KMS-11 (cell line): ENCODE results near the gene SLC38A5.

Experiments
- H2AFZ ChIP-seq: fragments of 200-600 bp; sonication (generic); 2 replicates; pipeline ENCODE4 v1.6.1; 2016; ENCODE audit warnings: antibody characterized with exemption, mixed run types, low read depth
- H3K27ac ChIP-seq: fragments of 200-600 bp; sonication (generic); 2 replicates; pipeline ENCODE4 v1.6.1; 2016; ENCODE audit warnings: mild to moderate bottlenecking, mixed run types
- H3K27me3 ChIP-seq: fragments of 200-600 bp; sonication (generic); 2 replicates; pipeline ENCODE4 v1.6.1; 2017; ENCODE audit warnings: mild to moderate bottlenecking, low read depth, mixed run types, moderate library complexity; ENCODE audit not compliant: insufficient read depth
- H3K36me3 ChIP-seq: fragments of 200-600 bp; sonication (generic); 2 replicates; pipeline ENCODE4 v1.6.1; 2017; ENCODE audit warnings: mild to moderate bottlenecking, mixed run types; ENCODE audit not compliant: insufficient read depth
- H3K4me1 ChIP-seq: fragments of 200-600 bp; sonication (generic); 2 replicates; pipeline ENCODE4 v1.6.1; 2016; ENCODE audit warnings: mild to moderate bottlenecking, low read depth, mixed run types; ENCODE audit not compliant: poor library complexity, severe bottlenecking
- H3K4me2 ChIP-seq: fragments of 200-600 bp; sonication (generic); 2 replicates; pipeline ENCODE4 v1.7.0; 2016; ENCODE audit warnings: mild to moderate bottlenecking, mixed run types
- H3K4me3 ChIP-seq: fragments of 200-600 bp; sonication (generic); IDR thresholded peaks from 2 replicates; pipeline ENCODE4 v1.6.1; 2017; ENCODE audit warnings: low read depth, low read length, mixed read lengths; ENCODE audit not compliant: insufficient read depth
- H3K79me2 ChIP-seq: fragments of 200-600 bp; sonication (generic); 2 replicates; pipeline ENCODE4 v1.6.1; 2016; ENCODE audit warnings: low read depth, mixed run types; ENCODE audit not compliant: insufficient read depth
- H3K9ac ChIP-seq: fragments of 200-600 bp; sonication (generic); 2 replicates; pipeline ENCODE4 v1.6.1; 2016; ENCODE audit warnings: mild to moderate bottlenecking, mixed run types
- H4K20me1 ChIP-seq: fragments of 200-600 bp; sonication (generic); 2 replicates; pipeline ENCODE4 v1.6.1; 2016; ENCODE audit warnings: mild to moderate bottlenecking, mixed run types; ENCODE audit not compliant: insufficient read depth
- TF ChIP-seq, protein P1 (sequence below): fragments of 200-600 bp; sonication (generic); conservative IDR thresholded peaks from 2 replicates; pipeline ENCODE4 v1.6.1; 2017; ENCODE audit warnings: low read depth, mild to moderate bottlenecking, antibody characterized with exemption, low read length, moderate library complexity, mixed read lengths

The SLC38A5 gene

DNA sequence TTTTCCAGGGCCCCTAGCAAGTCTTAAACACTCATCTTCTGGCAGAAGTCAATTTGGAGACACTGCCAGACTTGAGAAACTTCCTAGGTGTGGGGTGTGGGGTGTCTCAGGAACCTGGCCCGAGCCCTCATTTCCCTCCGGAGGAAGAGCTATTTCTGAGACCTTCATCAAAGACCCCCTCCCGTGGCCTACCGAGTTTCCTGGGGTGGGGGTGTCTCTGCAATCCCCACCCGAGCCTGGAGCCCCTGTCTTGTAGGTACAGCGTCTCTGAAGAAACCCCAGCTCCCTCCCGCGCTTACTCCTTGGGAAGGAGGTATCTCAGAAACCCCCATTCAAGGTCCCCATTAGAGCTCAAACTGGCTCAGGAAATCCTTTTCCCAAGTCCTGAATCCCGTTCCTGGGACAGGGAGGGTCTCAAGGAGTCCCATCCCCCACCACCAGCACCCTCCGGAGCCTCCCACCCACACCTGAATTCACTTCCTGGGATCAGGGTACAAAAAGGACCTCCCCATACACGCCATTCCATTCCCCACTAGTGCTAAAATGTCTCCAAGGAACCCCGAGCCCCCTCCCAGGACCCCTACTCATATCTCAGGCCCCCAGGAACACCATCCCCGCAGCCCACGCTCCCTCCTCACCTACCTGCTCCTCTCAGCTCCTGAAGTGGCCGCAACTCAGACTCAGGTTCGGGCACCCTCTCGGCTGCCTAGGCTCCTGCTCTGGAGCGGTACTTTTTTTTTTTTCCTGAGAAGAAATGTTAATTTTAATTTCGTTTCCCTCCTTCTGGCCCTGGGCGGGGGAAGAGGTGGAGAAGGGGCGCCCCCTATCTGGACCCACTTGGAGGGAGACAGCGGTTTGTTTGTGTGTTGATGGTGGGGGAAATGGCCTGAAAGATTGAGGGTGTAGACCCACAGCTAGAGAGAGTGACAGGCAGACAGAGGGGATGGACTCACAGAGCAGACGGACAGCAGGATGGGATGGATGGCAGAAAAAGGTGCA is 1.1 kb downstream of the SLC38A5 start:
- H3K4me3 ChIP-seq: no peak overlapping the region
- H3K27ac ChIP-seq: peak overlapping the region; percentile 83
- H3K4me2 ChIP-seq: peak overlapping the region; percentile 78
- H3K79me2 ChIP-seq: peaks cover 47% of the 10 kb centered on the region
- TF ChIP-seq, protein P1, sequence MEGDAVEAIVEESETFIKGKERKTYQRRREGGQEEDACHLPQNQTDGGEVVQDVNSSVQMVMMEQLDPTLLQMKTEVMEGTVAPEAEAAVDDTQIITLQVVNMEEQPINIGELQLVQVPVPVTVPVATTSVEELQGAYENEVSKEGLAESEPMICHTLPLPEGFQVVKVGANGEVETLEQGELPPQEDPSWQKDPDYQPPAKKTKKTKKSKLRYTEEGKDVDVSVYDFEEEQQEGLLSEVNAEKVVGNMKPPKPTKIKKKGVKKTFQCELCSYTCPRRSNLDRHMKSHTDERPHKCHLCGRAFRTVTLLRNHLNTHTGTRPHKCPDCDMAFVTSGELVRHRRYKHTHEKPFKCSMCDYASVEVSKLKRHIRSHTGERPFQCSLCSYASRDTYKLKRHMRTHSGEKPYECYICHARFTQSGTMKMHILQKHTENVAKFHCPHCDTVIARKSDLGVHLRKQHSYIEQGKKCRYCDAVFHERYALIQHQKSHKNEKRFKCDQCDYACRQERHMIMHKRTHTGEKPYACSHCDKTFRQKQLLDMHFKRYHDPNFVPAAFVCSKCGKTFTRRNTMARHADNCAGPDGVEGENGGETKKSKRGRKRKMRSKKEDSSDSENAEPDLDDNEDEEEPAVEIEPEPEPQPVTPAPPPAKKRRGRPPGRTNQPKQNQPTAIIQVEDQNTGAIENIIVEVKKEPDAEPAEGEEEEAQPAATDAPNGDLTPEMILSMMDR: peak; percentile 52
- H3K27me3 ChIP-seq: no peaks in the 10 kb centered on the region
- H3K4me1 ChIP-seq: peaks cover 18% of the 10 kb centered on the region
- H4K20me1 ChIP-seq: no peaks in the 10 kb centered on the region
- peak overlapping the region; percentile 74 for H2AFZ ChIP-seq
- H3K9ac ChIP-seq: peak overlapping the region; percentile 94
- no peaks in the 10 kb centered on the region for H3K36me3 ChIP-seq

DNA sequence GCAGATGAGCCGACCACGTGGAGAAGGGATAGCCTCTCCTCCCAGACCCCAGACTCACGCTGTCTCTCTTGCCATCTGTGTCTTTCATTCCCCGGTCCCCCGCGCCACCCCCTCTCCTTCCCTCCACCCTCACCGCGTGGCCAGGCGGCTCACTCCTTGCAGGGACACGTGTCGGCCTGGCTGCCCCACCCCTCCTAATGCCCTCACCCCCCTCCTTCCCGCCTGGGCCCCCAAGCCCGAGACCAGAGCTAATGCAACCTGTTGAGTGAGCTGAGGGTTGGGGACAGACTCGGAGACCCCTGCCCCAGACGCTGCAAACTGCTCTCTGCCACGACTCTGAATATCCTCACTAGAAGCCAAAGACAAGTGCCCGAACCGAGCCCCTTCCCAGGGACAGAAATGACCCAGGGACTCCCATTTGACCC is 1.8 kb downstream of the SLC38A5 start:
- Histone ChIP-seq H4K20me1 (no peaks in the 10 kb centered on the region), H3K27me3 (no peaks in the 10 kb centered on the region), H3K27ac (peak overlapping the region; percentile 83), H2AFZ (no peak overlapping the region), H3K4me1 (peaks cover 21% of the 10 kb centered on the region), H3K36me3 (no peaks in the 10 kb centered on the region), H3K4me2 (peak overlapping the region; percentile 78), H3K4me3 (no peak overlapping the region), H3K79me2 (peaks cover 49% of the 10 kb centered on the region), H3K9ac (peak overlapping the region; percentile 94)
- TF ChIP-seq, protein P1: no peak

DNA sequence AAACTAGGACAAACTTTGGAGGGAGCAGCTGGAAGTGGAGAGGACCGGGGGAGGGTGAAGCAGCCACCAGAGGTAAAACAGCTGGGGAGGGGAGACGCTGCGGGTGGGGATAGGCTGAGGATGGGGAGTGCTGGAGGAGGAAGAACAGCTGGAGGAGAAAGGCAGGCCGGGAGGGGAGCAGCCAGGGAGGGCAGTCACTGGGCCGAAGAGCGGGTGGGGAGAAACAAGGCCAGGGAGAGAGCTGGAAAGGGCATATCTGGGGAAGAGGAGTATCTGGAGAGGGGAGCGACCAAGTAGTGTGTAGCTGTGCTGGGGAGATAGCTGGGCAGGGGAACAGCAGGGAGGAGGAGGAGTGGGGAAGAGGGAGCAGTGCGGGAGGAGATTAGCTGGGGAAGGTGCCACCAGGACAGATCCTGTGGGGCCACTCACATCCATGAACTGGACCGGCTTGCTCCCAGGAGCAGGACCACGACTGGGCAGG is 2.7 kb downstream of the SLC38A5 start:
- Histone ChIP-seq H3K4me2 (peak overlapping the region; percentile 73; the same call in 1 of the 2 replicates), H4K20me1 (no peaks in the 10 kb centered on the region), H3K4me1 (peaks cover 21% of the 10 kb centered on the region), H3K4me3 (no peak overlapping the region), H3K27ac (peak overlapping the region; percentile 83), H3K36me3 (no peaks in the 10 kb centered on the region), H3K79me2 (peaks cover 49% of the 10 kb centered on the region), H3K9ac (peak overlapping the region; percentile 94), H2AFZ (no peak overlapping the region), H3K27me3 (no peaks in the 10 kb centered on the region)
- TF ChIP-seq, protein P1: no peak

DNA sequence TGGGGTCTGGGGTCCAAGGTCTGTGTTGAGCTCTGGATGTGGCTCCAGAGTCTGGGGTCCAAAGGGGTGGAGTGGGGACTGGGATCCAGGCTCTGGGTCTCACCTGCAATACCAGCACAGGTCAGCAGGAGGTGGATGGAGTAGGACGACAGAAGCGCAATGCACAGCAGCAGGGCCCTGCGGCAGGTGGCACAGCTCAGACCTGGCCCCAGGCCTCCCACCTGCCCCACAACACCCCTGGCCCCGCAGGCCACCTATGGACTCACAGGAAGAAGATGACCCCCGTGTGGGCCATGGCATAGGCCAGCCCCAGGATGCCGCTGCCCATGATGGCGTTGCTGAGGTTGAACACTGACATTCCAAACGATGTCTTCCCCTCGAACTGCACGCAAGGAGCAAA is 3.4 kb downstream of the SLC38A5 start:
- no peaks in the 10 kb centered on the region for H4K20me1 ChIP-seq
- no peaks in the 10 kb centered on the region for H3K36me3 ChIP-seq
- H3K4me1 ChIP-seq: peaks cover 21% of the 10 kb centered on the region
- peak overlapping the region; percentile 73; the same call in 1 of the 2 replicates for H3K4me2 ChIP-seq
- TF ChIP-seq, protein P1: peak; percentile 32; the same call in 1 of the 2 replicates
- H2AFZ ChIP-seq: no peak overlapping the region
- no peaks in the 10 kb centered on the region for H3K27me3 ChIP-seq
- H3K9ac ChIP-seq: peak overlapping the region; percentile 94; the same call in 1 of the 2 replicates
- H3K4me3 ChIP-seq: no peak overlapping the region
- H3K27ac ChIP-seq: no peak overlapping the region
- H3K79me2 ChIP-seq: peaks cover 49% of the 10 kb centered on the region
